Measurements from ENCODE around the gene ANGPTL4. TPM values are rescaled to one million over a fixed set of nuclear protein-coding genes. Genes with fewer than 3 reads are reported as not detected.

ANGPTL4 gene
- total RNA-seq, 1 experiment from 2014 or later = 1.7 TPM

GRCh38 chr19:8336660-8337059 lies 27.3 kb upstream of the ANGPTL4 start:
- CTCF ChIA-PET = no interaction called here
- H3K4me1 ChIP-seq (ENCODE audit: insufficient read depth, low read length, poor library complexity, severe bottlenecking) = no peaks in the 10 kb centered on the region
- peaks cover 25% of the 10 kb centered on the region for H3K27me3 ChIP-seq (replicated peaks; ENCODE audit: insufficient read depth, low read depth, low read length, poor library complexity)
- TF ChIP-seq EZH2 (IDR thresholded peaks at IDR 0.05; ENCODE audit: borderline replicate concordance, low read depth, low read length, poor library complexity, severe bottlenecking) (no peak), CTCF (conservative IDR thresholded peaks at IDR 0.05; ENCODE audit: low read depth, low read length) (no peak)
- intact Hi-C loops (cut with micrococcal nuclease; ENCODE audit: unreplicated experiment) = no loop called here
- DNase-seq (ENCODE audit: low spot score) = no peak
- H3K9me3 ChIP-seq (ENCODE audit: low read depth, low read length, poor library complexity, severe bottlenecking) = no peaks in the 10 kb centered on the region
- BruUV-seq (replicated peaks) = no TSS peak
- H3K27ac ChIP-seq (ENCODE audit: low read depth, low read length, poor library complexity, severe bottlenecking) = no peak overlapping the region
- no peaks in the 10 kb centered on the region for H3K36me3 ChIP-seq (ENCODE audit: insufficient read depth, low read length, poor library complexity, severe bottlenecking)
- POLR2A ChIA-PET (ENCODE audit: low non-redundant PET) = no interaction called here
- no peak overlapping the region for H3K4me3 ChIP-seq (ENCODE audit: low read depth, low read length, poor library complexity, severe bottlenecking)

- H3K4me1 ChIP-seq (ENCODE audit: insufficient read depth, low read length, poor library complexity, severe bottlenecking) = no peaks in the 10 kb centered on the region
- ChIA-PET POLR2A (ENCODE audit: low non-redundant PET) (no interaction called here), CTCF (no interaction called here)
- intact Hi-C loops (cut with micrococcal nuclease; ENCODE audit: unreplicated experiment) = no loop called here
- H3K27ac ChIP-seq (ENCODE audit: low read depth, low read length, poor library complexity, severe bottlenecking) = no peak overlapping the region
- BruUV-seq (replicated peaks) = no TSS peak
- H3K9me3 ChIP-seq (ENCODE audit: low read depth, low read length, poor library complexity, severe bottlenecking) = no peaks in the 10 kb centered on the region
- DNase-seq (ENCODE audit: low spot score) = no peak
- TF ChIP-seq EZH2 (IDR thresholded peaks at IDR 0.05; ENCODE audit: borderline replicate concordance, low read depth, low read length, poor library complexity, severe bottlenecking) = no peak
- no peak for TF ChIP-seq CTCF (conservative IDR thresholded peaks at IDR 0.05; ENCODE audit: low read depth, low read length)
- H3K36me3 ChIP-seq (ENCODE audit: insufficient read depth, low read length, poor library complexity, severe bottlenecking) = no peaks in the 10 kb centered on the region
- peaks cover 25% of the 10 kb centered on the region for H3K27me3 ChIP-seq (replicated peaks; ENCODE audit: insufficient read depth, low read depth, low read length, poor library complexity)
- no peak overlapping the region for H3K4me3 ChIP-seq (ENCODE audit: low read depth, low read length, poor library complexity, severe bottlenecking)
Observed at GRCh38 chr19:8337728-8338127, 26.2 kb upstream of the ANGPTL4 start.

- intact Hi-C loops (cut with micrococcal nuclease; ENCODE audit: unreplicated experiment) = no loop called here
- H3K27ac ChIP-seq (ENCODE audit: low read depth, low read length, poor library complexity, severe bottlenecking) = no peak overlapping the region
- H3K27me3 ChIP-seq (replicated peaks; ENCODE audit: insufficient read depth, low read depth, low read length, poor library complexity) = peaks cover 15% of the 10 kb centered on the region
- BruUV-seq (replicated peaks) = no TSS peak
- ChIA-PET POLR2A (ENCODE audit: low non-redundant PET) (no interaction called here), CTCF (no interaction called here)
- TF ChIP-seq CTCF (conservative IDR thresholded peaks at IDR 0.05; ENCODE audit: low read depth, low read length) (no peak), EZH2 (IDR thresholded peaks at IDR 0.05; ENCODE audit: borderline replicate concordance, low read depth, low read length, poor library complexity, severe bottlenecking) (no peak)
- no peaks in the 10 kb centered on the region for H3K36me3 ChIP-seq (ENCODE audit: insufficient read depth, low read length, poor library complexity, severe bottlenecking)
- H3K9me3 ChIP-seq (ENCODE audit: low read depth, low read length, poor library complexity, severe bottlenecking) = no peaks in the 10 kb centered on the region
- H3K4me1 ChIP-seq (ENCODE audit: insufficient read depth, low read length, poor library complexity, severe bottlenecking) = no peaks in the 10 kb centered on the region
- no peak overlapping the region for H3K4me3 ChIP-seq (ENCODE audit: low read depth, low read length, poor library complexity, severe bottlenecking)
- DNase-seq (ENCODE audit: low spot score) = no peak
Observed at GRCh38 chr19:8338835-8339234, 25.1 kb upstream of the ANGPTL4 start.

Measured in A673 (cell line).